LNCaP clone FGC (cell line): ENCODE measurements around the gene DISP3.

Experiments
- DNase-seq: peaks from one replicate; pipeline ENCODE4 v3.0.0-alpha.2; 2011; ENCODE audit warnings: low read depth
- H3K4me3 ChIP-seq: 2 replicates; pipeline ENCODE4 v1.5.1; 2011; ENCODE audit warnings: mild to moderate bottlenecking, low read depth, low read length, control low read depth
- TF ChIP-seq, protein P1 (sequence below): IDR thresholded peaks from 2 replicates; pipeline ENCODE4 v1.5.1; 2012; ENCODE audit warnings: mild to moderate bottlenecking; ENCODE audit not compliant: control insufficient read depth, insufficient read depth; ENCODE audit errors: extremely low read depth

Gene DISP3

DNA sequence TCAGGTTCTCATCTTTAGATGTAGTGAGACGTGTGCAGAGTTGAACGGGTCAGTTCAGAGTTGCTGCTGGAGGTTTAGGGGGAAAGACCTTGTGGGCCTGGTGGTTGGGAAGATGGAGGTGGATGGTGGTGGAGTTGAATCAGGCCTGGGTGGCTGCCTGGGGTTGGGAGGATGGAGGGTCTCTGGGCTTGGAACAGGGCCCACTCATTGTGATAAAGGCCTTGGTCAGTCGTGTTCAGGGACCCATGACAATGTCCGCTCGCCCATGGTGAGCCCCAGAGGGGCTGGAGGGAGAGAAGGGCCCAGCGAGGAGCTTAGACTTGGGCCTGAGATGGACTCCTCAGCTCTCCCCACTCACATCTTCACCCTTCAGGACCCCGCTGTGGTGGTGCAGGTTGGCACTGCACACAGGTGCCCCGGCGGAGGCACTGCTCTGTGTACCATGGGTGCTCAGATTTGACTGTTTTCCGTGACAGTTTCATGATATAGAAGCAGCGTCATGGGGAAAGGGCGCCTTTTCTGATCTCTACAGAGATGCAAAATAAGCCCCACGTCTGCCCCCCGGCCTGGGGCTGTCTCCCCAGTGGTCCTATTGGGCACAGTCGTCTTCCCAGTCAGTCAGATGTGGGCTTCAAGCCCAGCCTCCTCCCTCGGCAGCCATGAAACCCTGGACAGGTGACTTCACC is 39.2 kb downstream of the DISP3 start:
- no peak overlapping the region for H3K4me3 ChIP-seq
- TF ChIP-seq, protein P1, sequence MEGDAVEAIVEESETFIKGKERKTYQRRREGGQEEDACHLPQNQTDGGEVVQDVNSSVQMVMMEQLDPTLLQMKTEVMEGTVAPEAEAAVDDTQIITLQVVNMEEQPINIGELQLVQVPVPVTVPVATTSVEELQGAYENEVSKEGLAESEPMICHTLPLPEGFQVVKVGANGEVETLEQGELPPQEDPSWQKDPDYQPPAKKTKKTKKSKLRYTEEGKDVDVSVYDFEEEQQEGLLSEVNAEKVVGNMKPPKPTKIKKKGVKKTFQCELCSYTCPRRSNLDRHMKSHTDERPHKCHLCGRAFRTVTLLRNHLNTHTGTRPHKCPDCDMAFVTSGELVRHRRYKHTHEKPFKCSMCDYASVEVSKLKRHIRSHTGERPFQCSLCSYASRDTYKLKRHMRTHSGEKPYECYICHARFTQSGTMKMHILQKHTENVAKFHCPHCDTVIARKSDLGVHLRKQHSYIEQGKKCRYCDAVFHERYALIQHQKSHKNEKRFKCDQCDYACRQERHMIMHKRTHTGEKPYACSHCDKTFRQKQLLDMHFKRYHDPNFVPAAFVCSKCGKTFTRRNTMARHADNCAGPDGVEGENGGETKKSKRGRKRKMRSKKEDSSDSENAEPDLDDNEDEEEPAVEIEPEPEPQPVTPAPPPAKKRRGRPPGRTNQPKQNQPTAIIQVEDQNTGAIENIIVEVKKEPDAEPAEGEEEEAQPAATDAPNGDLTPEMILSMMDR = no peak
- DNase-seq = no peak

DNA sequence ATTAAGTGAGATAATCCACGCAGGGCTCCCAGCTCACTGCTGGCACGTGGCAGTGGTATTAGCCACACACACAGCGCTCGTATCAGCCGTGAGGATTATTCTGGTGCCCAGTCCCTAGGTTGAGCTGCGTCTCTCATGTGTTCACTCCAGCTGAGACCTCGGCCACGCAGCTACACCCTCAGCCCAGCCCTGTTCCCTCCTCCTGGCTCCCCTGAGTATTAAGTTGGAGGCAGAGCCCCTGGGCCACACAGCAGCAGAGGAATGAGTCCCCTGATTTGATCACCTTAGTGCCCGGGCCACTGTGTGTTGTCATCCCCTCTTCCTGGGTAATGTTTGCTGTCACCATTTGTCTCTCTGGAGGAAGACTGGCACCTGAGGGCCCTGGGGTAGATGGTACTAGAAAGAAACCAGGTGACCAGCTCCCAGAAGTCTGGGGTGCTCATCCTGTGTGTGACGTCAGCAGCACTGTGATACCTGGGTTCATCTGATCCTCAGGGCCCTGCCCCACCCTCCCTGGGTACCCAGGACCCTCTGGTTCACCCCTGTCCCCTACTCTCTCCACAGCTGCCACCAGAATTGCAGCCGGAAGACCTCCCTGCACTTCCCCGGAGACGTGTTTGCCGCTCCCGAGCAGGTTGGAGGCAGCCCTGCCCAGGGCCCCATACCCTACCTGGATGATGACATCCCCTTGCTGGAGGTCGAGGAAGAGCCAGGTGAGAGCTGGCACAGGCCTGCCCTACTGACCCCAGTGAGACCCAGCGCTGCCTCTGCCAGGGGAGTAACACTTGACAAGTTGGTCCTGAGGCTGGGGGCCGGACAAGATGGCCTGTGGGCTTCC is 40.1 kb downstream of the DISP3 start:
- no peak for DNase-seq

DNA sequence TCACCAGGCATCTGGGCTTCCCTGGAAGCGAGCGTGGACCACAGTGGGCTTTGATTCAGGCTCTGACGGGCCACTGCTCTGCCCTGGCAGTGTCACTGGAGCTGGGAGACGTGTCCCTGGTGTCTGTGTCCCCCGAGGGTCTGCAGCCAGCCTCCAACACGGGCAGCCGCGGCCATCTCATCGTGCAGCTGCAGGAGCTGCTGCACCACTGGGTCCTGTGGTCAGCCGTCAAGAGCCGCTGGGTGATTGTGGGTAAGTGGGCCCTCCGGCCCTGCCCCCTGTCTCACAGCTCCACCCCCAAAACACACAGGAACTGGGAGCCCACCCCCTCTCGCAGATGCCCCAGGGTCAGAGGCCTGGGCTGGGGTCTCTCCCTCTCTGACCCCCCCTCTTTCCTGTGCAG is 40.7 kb downstream of the DISP3 start:
- TF ChIP-seq, protein P1 = no peak
- H3K4me3 ChIP-seq = no peak overlapping the region
- no peak for DNase-seq

More for the DNA sequence above, 40.1 kb downstream of the DISP3 start:
- no peak overlapping the region for H3K4me3 ChIP-seq
- TF ChIP-seq, protein P1 = no peak

DNA sequence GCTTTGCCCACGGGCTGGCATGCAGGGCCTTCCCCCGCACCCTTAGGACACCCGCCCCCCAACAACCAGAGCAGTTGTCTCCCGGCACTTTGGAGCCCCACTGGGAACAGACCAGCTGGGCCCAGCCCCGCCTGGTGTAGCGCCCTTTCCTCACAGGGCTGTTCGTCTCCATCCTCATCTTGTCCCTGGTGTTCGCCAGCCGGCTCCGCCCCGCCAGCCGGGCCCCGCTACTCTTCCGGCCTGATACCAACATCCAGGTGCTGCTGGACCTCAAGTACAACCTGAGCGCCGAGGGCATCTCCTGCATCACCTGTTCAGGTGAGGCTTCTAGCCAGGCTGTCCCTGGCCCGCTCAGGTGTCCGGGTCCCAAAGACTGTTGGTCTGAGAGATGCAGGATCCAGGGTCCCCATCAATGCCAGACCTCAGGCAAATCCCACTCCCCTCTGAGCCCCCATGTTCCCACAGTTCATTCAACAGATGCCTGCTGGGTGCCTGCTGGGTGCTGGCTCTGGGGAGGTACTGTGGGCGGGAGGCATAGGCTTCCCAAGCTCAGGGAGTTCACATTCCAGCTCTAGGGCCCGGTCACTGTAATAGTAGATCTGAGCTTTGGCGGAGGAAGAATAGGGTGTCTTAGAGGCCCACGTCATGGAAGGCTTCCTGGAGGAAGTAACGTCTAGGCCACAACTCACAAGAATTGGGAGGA is 41.7 kb downstream of the DISP3 start:
- no peak overlapping the region for H3K4me3 ChIP-seq
- no peak for DNase-seq
- TF ChIP-seq, protein P1 = no peak

DNA sequence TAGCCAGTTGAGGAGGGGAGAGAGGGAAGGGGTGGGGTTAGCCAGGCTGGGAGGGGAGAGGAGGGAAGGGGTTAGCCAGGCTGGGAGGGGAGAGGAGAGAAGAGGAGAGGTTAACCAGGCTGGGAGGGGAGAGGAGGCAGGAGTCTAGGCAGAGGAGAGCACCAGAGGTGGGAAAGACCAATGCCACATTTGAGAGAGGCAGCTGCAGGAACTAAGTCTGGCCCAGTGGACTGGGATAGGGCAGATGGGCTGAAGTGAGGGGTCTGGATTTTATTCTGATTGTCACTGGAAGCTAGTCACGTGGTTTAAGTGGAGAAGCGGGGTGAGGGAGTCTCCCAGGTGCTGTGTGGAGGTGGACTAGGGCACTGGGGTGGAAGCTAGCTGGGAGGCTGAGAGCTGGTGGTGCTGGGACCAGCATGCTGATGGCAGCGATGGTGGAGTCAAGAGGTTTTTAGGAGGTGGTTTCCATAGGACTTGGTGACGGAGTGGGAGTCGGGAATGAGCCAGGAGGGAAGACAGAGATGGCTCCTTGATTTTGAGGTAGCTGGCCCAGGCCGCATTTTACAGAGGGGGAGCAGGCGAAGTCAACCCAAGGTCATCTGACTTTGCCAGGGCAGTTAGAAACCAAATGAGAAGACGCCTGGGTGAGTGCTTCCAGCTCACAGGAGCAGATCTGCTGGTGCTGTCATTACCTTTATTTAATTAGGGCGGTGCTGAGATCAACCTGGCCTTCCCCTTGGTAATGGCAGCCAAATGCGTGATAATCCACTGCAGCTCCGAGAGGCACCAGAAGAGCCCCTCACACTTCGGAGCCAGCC is 42.8 kb downstream of the DISP3 start:
- DNase-seq = no peak
- TF ChIP-seq, protein P1 = no peak
- H3K4me3 ChIP-seq = no peak overlapping the region
